PC-3 (cell line): Measurements from ENCODE around the gene GKN1. TPM values are rescaled to one million over a fixed set of nuclear protein-coding genes. Genes with fewer than 3 reads are reported as not detected.

Experiments used
- ATAC-seq: fragments of 200-7000 bp; cut with Tn5 transposase; 2 replicates; pipeline ENCODE4 v1.9.1; 2020; ENCODE audit warnings: mild to moderate bottlenecking, moderate library complexity
- BruUV-seq: library from RNA; stranded (reverse); fragments of 400-500 nt; replicated peaks from 2 replicates; lab custom pipeline; 2021; lab: Mats Ljungman, UMichigan
- CTCF ChIA-PET: fragments of 300-600 bp; sonication (Branson Sonifier 250); formaldehyde crosslinking; loops from one replicate; lab custom pipeline; 2022; ENCODE audit warnings: antibody characterized with exemption; lab: Charles Lee
- POLR2A ChIA-PET: fragments of 300-600 bp; sonication (Branson Sonifier 250); formaldehyde crosslinking; loops from one replicate; lab custom pipeline; 2022; ENCODE audit warnings: antibody characterized with exemption; ENCODE audit not compliant: unreplicated experiment; lab: Charles Lee
- DNase-seq: peaks from one replicate; pipeline ENCODE4 v3.0.0-alpha.2; 2015
- H2AFZ ChIP-seq: fragments of 300-600 bp; sonication (generic); 2 replicates; pipeline ENCODE4 v1.6.0; 2016; ENCODE audit warnings: antibody characterized with exemption, low read length
- H3F3A ChIP-seq: fragments of 300-600 bp; sonication (generic); one replicate; pipeline ENCODE4 v1.6.0; 2017; ENCODE audit warnings: antibody characterized with exemption, low read length, control low read depth, mild to moderate bottlenecking; ENCODE audit not compliant: unreplicated experiment
- H3K27ac ChIP-seq: fragments of 300-600 bp; sonication (generic); 2 replicates; pipeline ENCODE4 v1.5.1; 2016; ENCODE audit warnings: mild to moderate bottlenecking, low read length
- H3K27me3 ChIP-seq: fragments of 300-600 bp; sonication (generic); 2 replicates; pipeline ENCODE4 v1.6.1; 2016; ENCODE audit warnings: low read length, mixed read lengths
- H3K36me3 ChIP-seq: fragments of 300-600 bp; sonication (generic); 2 replicates; pipeline ENCODE4 v1.6.1; 2016; ENCODE audit warnings: low read depth, mixed run types, low read length, mixed read lengths
- H3K4me1 ChIP-seq: fragments of 300-600 bp; sonication (generic); 2 replicates; pipeline ENCODE4 v1.5.1; 2016; ENCODE audit warnings: low read length; ENCODE audit not compliant: insufficient read depth
- H3K4me2 ChIP-seq: fragments of 300-600 bp; sonication (generic); 2 replicates; pipeline ENCODE4 v1.6.0; 2016; ENCODE audit warnings: low read length
- H3K4me3 ChIP-seq: fragments of 300-600 bp; sonication (generic); 2 replicates; pipeline ENCODE4 v1.5.1; 2016; ENCODE audit warnings: mild to moderate bottlenecking, low read length, mixed read lengths
- H3K79me2 ChIP-seq: fragments of 300-600 bp; sonication (generic); 2 replicates; pipeline ENCODE4 v1.6.1; 2017; ENCODE audit warnings: low read length, mixed read lengths
- H3K9ac ChIP-seq: fragments of 300-600 bp; sonication (generic); 2 replicates; pipeline ENCODE4 v1.6.0; 2016; ENCODE audit warnings: mild to moderate bottlenecking, low read length
- H3K9me2 ChIP-seq: fragments of 300-600 bp; sonication (generic); replicated peaks from 2 replicates; pipeline ENCODE4 v1.6.1; 2016; ENCODE audit warnings: mixed run types, low read length, mixed read lengths
- H3K9me3 ChIP-seq: fragments of 300-600 bp; sonication (generic); 2 replicates; pipeline ENCODE4 v1.6.1; 2016; ENCODE audit warnings: low read length, mixed read lengths
- H4K20me1 ChIP-seq: fragments of 300-600 bp; sonication (generic); 2 replicates; pipeline ENCODE4 v1.6.1; 2016; ENCODE audit warnings: low read length, mixed read lengths
- EZH2 ChIP-seq: fragments of 300-600 bp; sonication (generic); IDR thresholded peaks from one replicate; pipeline ENCODE4 v1.6.1; 2017; ENCODE audit warnings: antibody characterized with exemption, mild to moderate bottlenecking, low read length; ENCODE audit not compliant: unreplicated experiment
- EZH2phosphoT487 ChIP-seq: fragments of 300-600 bp; sonication (generic); IDR thresholded peaks from 2 replicates; pipeline ENCODE4 v1.6.1; 2018; ENCODE audit warnings: mild to moderate bottlenecking, antibody characterized with exemption, low read length, borderline replicate concordance
- intact Hi-C: fragments of 100-400 bp; cut with micrococcal nuclease; formaldehyde crosslinking; loops from 2 replicates; pipeline ENCODE4 v1.9.0; 2023
- total RNA-seq: library from RNA; depleted of rRNA; stranded (reverse); fragments of >200 nt; gene quantifications from 2 replicates; pipeline ENCODE4 v1.2.3, GENCODE V29; 2014
- TF ChIP-seq, protein P1 (sequence below): fragments of 300-600 bp; sonication (generic); conservative IDR thresholded peaks from 2 replicates; pipeline ENCODE4 v1.5.1; 2017; ENCODE audit warnings: antibody characterized with exemption, low read depth, mild to moderate bottlenecking, low read length

GKN1 gene
- total RNA-seq, 1 experiment from 2014 or later = not detected

DNA sequence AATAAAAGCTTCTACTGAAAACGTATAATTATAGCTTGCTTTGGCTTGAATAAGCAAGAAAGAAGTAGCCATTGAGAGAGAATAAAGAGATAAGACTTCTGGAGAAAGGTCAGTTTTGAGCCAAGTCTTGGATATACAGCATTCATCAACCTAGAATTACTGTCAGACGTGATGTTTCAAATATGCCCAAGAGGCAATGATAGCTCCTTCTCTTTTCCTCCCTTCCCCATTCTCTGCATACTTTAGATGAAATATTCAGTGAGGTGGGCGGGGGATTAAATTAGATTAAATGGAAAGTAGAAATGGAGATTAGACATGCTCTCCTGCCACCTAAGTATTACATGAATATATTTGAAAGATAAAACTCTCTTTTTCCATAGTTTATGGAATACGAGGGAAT, 47.3 kb downstream of the GKN1 start:
- BruUV-seq = no TSS peak
- Histone ChIP-seq H4K20me1 (no peaks in the 10 kb centered on the region), H2AFZ (no peak overlapping the region), H3K4me1 (peaks cover 14% of the 10 kb centered on the region), H3K9me3 (no peaks in the 10 kb centered on the region), H3K4me3 (no peak overlapping the region), H3K27ac (no peak overlapping the region), H3F3A (no peaks in the 10 kb centered on the region), H3K9me2 (no peaks in the 10 kb centered on the region), H3K36me3 (no peaks in the 10 kb centered on the region), H3K9ac (no peak overlapping the region), H3K4me2 (no peak overlapping the region), H3K27me3 (no peaks in the 10 kb centered on the region), H3K79me2 (peaks cover 94% of the 10 kb centered on the region)
- DNase-seq = no peak
- TF ChIP-seq EZH2phosphoT487 (no peak), EZH2 (no peak)
- TF ChIP-seq, protein P1, sequence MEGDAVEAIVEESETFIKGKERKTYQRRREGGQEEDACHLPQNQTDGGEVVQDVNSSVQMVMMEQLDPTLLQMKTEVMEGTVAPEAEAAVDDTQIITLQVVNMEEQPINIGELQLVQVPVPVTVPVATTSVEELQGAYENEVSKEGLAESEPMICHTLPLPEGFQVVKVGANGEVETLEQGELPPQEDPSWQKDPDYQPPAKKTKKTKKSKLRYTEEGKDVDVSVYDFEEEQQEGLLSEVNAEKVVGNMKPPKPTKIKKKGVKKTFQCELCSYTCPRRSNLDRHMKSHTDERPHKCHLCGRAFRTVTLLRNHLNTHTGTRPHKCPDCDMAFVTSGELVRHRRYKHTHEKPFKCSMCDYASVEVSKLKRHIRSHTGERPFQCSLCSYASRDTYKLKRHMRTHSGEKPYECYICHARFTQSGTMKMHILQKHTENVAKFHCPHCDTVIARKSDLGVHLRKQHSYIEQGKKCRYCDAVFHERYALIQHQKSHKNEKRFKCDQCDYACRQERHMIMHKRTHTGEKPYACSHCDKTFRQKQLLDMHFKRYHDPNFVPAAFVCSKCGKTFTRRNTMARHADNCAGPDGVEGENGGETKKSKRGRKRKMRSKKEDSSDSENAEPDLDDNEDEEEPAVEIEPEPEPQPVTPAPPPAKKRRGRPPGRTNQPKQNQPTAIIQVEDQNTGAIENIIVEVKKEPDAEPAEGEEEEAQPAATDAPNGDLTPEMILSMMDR = no peak
- intact Hi-C loops = no loop called here
- CTCF ChIA-PET = interaction anchor here (0.5 kb wide), 1 partner anchor 868 kb away, joined by 7 read pairs; no protein-coding TSS in a partner anchor
- ATAC-seq = no peak
- POLR2A ChIA-PET = no interaction called here

DNA sequence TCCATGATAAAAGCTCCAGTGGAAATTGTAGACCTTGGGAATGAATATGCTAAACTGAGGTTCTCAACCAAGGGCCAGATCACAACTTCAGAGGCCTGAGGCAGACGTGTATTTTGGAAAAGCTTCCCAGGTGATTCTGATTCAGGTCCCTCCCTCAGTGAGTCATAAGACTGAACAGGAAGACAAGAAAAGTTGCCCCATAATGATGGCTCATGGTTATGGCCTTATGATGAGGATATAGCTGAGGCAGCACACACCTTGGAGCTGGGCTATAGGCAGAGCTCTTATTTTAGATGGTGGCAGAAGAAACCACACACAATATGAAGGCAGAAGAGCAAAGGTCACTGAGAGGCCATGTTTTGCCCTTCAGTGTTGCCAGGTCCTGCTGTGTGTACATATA, 48.1 kb downstream of the GKN1 start:
- ATAC-seq = peak; percentile 66
- CTCF ChIA-PET = interaction anchor here (0.5 kb wide), 1 partner anchor 10 kb away, joined by 3 read pairs; the partner anchor contains the start of gene ANTXR1

GRCh38 chr2:69023236-69023635, 48.8 kb downstream of the GKN1 start:
- Histone ChIP-seq H3K9ac (no peak overlapping the region), H3K27ac (no peak overlapping the region), H3K4me3 (no peak overlapping the region), H3F3A (no peaks in the 10 kb centered on the region), H3K36me3 (no peaks in the 10 kb centered on the region), H3K9me3 (no peaks in the 10 kb centered on the region), H3K9me2 (no peaks in the 10 kb centered on the region), H4K20me1 (no peaks in the 10 kb centered on the region), H3K27me3 (no peaks in the 10 kb centered on the region), H3K79me2 (peaks cover 83% of the 10 kb centered on the region), H3K4me1 (peaks cover 14% of the 10 kb centered on the region), H3K4me2 (no peak overlapping the region), H2AFZ (no peak overlapping the region)
- BruUV-seq = no TSS peak
- ATAC-seq (no peak), DNase-seq (no peak)
- no peak for TF ChIP-seq EZH2
- TF ChIP-seq, protein P1 = no peak
- no peak for TF ChIP-seq EZH2phosphoT487
- CTCF ChIA-PET = interaction anchor here (0.8 kb wide), 1 partner anchor 259 kb away, joined by 3 read pairs; no protein-coding TSS in a partner anchor
- POLR2A ChIA-PET = interaction anchor here (0.6 kb wide), 1 partner anchor 314 kb away, joined by 3 read pairs; no protein-coding TSS in a partner anchor
- intact Hi-C loops = no loop called here

More for the DNA sequence above, 48.1 kb downstream of the GKN1 start:
- H3K4me1 ChIP-seq = peaks cover 14% of the 10 kb centered on the region
- no peaks in the 10 kb centered on the region for H4K20me1 ChIP-seq
- no peaks in the 10 kb centered on the region for H3F3A ChIP-seq
- no peak overlapping the region for H2AFZ ChIP-seq
- peaks cover 90% of the 10 kb centered on the region for H3K79me2 ChIP-seq
- H3K9me2 ChIP-seq = no peaks in the 10 kb centered on the region
- BruUV-seq = no TSS peak
- no peak overlapping the region for H3K27ac ChIP-seq
- intact Hi-C loops = no loop called here
- DNase-seq = peak; percentile 85
- TF ChIP-seq EZH2phosphoT487 (no peak), EZH2 (no peak)
- TF ChIP-seq, protein P1 = no peak
- H3K9ac ChIP-seq = no peak overlapping the region
- no peak overlapping the region for H3K4me3 ChIP-seq
- POLR2A ChIA-PET = interaction anchor here (0.6 kb wide), 1 partner anchor 313 kb away, joined by 3 read pairs; no protein-coding TSS in a partner anchor
- H3K36me3 ChIP-seq = no peaks in the 10 kb centered on the region
- H3K9me3 ChIP-seq = no peaks in the 10 kb centered on the region
- no peaks in the 10 kb centered on the region for H3K27me3 ChIP-seq
- H3K4me2 ChIP-seq = no peak overlapping the region
